Mesangial cell (primary cell): ENCODE measurements around the gene TEX51. TPM values are rescaled to one million over a fixed set of nuclear protein-coding genes. Genes with fewer than 3 reads are reported as not detected.

ENCODE experiments used
- total RNA-seq: library from RNA; depleted of rRNA; stranded (reverse); fragments of >200 nt; gene quantifications from 2 replicates; pipeline ENCODE4 v1.2.3, GENCODE V29; 2015

Gene TEX51
- total RNA-seq, result not detected in 2 replicates

GRCh38 chr2:126898636-126899035 is at the start of gene TEX51:
TSS of gene TEX51 (plus strand) at chr2:126898890. CDS start at chr2:126898919, 29 bp downstream.

Other genes with a start within 250 kb of the TEX51 start
- gene GYPC, start 242.7 kb upstream of the TEX51 start, total RNA-seq, result 156 and 164 TPM in 2 replicates
- gene BIN1, start 208.3 kb downstream of the TEX51 start, total RNA-seq, result 146 and 222 TPM in 2 replicates